HG02973 (cell line): Measurements from ENCODE around the gene LHB.
"Not testable (repeated sequence)": the region's sequence is repeated elsewhere in the genome, so short reads cannot be mapped to it uniquely, and the experiment has no call there.

Experiments
- ATAC-seq: cut with Tn5 transposase; IDR thresholded peaks from one replicate; pipeline ENCODE4 v1.9.1; 2021; ENCODE audit warnings: moderate library complexity; ENCODE audit not compliant: unreplicated experiment

The LHB gene

DNA sequence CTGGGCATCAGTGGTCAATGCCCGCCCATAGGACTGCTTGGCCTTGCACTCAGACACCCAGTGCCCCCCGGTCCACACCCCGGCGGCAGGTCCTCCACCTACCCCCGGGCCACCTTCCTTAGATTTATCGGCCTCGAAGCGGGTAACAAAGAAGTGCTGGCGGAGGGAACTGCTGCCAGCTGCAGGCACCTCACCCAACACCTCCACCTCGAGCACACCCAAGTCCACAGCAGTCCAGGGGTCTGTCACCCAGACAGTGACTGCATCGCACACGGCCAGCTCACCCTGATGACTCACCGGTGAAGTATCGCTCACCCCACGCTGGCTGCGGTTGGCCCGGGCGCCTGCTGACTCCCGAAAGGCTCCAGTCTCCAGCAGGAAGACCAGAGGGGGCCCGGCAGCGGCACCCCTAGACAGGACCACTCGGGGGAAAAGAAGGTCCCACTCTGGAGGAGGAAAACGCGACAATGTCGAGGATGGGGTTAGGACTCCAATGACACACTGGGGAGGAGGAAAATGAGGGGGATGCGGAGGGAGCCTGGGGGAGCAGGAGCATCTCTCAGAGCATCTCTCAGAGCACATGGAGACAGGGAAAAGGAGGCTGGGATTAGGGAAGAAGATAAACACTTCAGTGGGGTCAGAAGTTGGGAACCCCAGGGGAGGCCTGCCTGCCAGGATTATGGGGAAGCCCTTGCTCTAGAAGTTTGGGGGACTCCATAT, 21.8 kb upstream of the LHB start:
- not testable (repeated sequence) for ATAC-seq

DNA sequence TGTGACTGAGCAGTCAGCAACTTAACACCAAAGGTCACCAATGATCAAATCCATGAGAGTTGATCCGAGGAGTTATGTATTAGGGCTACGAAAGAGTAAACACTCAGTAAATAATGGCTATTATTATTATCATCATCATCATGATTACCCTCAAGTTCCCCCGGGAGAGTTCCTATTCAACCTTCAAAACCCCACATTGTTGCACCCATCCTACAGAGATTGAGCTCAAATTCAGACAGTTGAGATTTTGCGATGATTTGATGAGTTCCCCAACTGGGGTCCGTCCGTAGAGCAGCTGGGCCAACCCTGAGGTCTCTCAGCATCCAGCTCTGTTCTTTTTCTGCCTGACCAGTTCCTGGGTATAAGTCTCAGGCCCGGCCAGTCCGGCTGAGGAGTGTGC, 21.2 kb upstream of the LHB start:
- not testable (repeated sequence) for ATAC-seq

- not testable (repeated sequence) for ATAC-seq
These were observed 19.9 kb upstream of the LHB start, which contains the start of gene CGB1 for GRCh38 chr19:49036815-49037214. Gene CGB1 (minus strand): TSS chr19:49036895. CDS start chr19:49036711, 184 bp downstream.

GRCh38 chr19:49031642-49032301, 14.9 kb upstream of the LHB start, which contains the start of gene CGB2:
Gene CGB2 (plus strand): TSS chr19:49031890. CDS start chr19:49032096, 206 bp downstream.
- ATAC-seq: not testable (repeated sequence)

DNA sequence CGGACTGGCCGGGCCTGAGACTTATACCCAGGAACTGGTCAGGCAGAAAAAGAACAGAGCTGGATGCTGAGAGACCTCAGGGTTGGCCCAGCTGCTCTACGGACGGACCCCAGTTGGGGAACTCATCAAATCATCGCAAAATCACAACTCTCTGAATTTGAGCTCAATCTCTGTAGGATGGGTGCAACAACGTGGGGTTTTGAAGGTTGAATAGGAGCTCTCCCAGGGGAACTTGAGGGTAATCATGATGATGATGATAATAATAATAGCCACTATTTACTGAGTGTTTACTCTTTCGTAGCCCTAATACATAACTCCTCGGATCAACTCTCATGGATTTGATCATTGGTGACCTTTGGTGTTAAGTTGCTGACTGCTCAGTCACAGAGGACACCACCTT, 13.4 kb upstream of the LHB start:
- ATAC-seq: not testable (repeated sequence)

DNA sequence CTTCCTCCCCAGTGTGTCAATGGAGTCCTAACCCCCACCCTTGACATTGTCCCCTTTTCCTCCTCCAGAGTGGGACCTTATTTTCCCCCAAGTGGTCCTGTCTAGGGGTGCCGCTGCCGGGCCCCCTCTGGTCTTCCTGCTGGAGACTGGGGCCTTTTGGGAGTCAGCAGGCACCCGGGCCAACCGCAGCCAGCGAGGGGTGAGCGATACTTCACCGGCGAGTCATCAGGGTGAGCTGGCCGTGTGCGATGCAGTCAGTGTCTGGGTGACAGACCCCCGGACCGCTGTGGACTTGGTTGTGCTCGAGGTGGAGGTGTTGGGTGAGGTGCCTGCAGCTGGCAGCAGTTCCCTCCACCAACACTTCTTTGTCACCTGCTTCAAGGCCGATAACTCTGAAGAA, 12.9 kb upstream of the LHB start:
- ATAC-seq: not testable (repeated sequence)

DNA sequence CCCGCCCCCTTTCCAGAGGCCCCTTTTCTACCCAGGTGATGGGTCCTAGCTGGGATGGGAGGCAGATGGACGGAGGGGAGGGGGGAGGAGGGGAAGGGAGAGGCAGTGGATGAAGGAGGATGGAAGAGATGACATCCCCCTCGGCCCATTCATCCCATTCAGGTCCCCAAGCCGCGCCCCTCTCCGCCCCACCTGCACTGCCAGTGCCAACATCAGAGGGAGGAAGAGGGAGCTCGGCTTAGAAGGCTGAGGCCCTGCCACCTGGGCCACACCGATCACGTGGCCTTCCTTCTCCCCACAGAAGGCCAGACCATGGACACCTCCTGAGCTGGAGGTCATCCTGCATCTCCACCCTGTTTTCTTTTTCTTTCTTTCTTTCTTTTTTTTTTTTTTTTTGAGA, 11.8 kb upstream of the LHB start:
- not testable (repeated sequence) for ATAC-seq

GRCh38 chr19:49025599-49025998, 8.7 kb upstream of the LHB start:
- not testable (repeated sequence) for ATAC-seq

GRCh38 chr19:49025088-49025487, 8.2 kb upstream of the LHB start:
- not testable (repeated sequence) for ATAC-seq

- ATAC-seq: not testable (repeated sequence)
These were observed 7.3 kb upstream of the LHB start, which contains the start of gene CGB3 for GRCh38 chr19:49024233-49024632. Gene CGB3 (minus strand): TSS chr19:49024333. CDS start chr19:49023971, 362 bp downstream.

GRCh38 chr19:49022116-49022515, 5.2 kb upstream of the LHB start:
- ATAC-seq: no peak

DNA sequence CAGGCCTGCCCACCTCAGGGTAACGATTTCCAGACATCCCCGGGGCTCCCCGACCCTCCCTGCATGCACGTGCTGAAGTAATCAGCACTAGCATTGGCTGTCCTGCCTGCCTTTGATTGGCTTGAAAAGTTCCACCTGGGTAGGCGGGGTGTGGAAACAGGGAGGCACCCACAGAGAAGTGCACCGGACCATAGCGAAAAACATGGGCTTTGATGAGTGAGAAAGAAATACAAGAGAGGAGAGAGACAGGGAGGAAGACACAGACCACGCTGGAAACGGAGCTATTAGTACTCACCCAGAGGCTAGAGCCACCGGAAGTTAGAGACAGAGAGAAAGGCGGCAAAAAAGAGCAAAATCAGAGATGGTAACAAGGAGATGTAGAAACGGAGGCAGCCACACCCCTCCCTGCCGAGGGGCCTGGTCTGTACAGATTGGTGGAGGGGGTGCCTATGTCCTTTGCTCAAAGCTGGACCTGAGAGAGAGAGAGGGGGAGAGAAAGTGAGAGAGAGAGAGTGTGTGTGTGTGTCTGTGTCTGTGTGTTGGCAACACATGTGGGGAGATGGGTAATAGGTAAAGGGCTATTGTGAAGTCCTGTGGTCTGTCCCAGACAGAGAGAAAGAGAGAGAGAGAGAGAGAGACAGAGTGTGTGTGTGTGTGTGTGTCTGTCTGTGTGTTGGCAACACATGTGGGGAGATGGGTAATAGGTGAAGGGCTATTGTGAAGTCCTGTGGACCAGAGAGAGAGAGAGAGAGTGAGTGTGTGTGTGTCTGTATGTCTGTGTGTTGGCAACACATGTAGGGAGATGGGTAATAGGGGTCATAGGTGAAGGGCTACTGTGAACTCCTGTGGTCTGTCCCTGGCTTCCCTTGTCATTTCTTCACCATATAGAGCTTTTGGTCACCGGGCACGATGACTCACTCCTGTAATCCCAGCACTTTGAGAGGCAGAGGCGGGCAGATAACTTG, 4.3 kb upstream of the LHB start:
- no peak for ATAC-seq

DNA sequence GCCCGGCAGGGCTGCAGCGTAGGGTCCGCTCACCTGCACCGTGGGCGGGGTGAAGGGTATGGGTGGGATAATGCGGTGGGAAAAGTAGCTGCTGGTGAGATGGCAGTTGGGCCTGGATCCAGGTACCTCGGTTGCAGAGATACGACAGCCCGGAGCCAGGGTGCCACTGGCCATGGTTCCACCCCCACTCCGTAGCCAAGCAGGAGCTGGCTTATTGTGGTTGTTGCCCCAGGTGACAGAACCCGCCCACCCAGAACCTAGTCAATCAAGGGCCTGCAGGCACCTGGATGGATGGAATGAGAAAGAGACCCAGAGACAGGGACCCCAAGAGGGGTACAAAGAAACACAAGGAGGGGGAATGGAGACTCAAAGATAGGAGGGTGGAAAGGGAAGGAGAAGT, 3.5 kb upstream of the LHB start:
- no peak for ATAC-seq

DNA sequence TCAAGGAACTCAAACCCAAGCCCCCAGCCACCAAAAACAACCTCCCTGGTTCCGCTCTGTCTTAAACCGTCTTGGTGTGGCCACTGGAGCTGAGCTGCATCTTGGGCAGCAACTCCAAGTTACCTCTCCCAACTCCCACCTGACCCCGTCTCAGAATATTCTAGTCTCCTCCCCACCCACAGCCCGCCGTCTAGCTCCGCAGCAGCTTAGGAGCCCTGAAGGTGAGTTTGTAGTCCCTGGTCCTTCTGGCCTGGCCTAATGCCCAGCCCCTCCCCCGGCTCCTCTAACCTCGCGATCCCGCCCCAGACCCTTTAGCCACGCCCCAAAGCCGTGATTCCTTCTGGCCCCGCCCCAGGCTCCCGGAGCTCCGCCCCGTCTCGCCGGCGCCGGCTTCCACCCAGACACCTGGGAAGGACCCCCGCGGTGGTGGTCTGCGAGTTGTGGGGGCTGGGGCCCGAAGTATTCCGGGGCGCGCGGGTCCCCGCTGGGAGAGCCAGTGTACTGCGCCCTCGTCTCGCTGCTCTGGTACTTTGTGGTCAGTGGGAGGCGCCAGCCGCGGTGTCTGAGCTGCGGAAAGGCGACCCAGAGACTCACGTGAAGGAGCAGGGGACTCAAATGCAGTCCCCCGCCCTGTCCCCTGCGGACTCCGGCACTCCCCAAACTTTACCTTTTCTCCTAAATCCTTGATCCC, 2.5 kb upstream of the LHB start:
- no peak for ATAC-seq

DNA sequence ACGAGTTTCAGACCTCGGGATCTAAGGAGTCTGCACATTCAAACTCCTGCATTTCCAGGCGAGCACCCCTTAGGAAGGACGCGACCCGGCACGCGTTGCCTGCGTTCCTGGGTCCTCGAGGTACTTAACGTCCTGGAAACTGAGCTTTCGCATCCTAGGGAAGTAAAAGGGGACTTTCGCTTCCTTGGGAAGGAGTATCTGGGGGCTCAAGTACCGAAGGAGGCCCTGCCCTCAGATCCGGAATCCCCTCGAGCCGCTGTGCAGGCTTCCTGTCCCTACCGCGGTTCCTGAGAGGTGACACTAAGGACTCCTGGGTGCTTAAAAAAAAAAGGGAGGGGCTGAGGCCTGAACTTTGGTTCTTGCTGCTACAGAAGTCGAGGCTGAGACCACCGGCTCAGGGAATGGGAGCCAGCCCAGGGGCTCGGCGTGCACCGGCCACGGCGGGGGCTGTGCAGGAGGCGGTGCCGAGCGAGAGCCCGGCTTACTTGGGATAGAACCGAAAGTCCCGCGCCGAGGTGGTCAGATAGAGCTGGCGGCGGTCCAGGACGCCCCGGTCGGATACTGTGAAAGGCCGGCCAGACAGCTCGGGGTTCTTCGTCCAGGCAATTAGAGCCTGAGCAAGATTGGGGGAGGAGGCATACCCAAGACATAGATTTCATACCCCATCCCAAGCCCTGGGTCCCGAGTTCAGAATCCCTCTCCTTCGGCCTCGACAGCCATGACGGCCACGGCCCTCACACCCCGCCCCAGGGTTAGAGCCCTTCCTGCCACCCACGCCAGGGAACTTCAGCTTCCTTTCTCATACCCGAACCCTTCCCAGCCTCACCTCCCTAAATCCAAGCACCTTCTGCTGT, 1.7 kb upstream of the LHB start:
- not testable (repeated sequence) for ATAC-seq

DNA sequence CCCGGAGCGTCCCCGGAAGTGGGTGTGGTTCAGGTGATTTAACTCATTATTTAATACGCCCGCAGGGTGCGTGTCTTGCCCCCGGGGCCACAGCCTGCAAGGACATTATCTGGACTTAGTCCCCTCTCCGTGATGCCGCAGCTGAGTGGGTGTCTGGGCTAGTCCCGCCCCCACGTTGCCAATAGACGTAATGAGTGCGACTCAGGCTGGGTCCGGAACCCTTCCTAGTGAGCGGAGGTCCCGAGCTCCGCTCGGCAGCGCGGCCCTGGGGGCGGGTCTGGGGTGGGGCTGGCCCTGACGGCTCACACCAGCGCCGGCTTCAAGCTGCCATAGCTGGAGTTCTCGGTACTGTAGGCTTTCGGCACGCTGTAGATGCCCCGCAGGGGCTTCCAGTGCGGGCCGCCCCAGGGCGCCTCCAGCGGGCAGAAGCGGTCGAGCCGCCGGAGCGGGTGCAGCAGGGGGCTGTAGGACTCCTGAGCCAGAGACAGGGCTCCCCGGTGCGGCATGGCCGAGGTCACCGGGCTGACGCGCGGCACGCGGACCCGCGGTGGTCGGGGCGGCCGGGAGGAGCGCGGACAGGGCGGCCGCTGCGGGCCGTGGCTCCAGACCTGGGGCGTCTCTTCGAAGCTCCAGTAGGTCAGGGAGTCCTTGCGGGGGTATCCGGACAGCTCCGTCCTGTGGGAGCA, 918 bp upstream of the LHB start:
- no peak for ATAC-seq

- ATAC-seq: no peak
These were observed 638 bp downstream of the LHB start for GRCh38 chr19:49016067-49016839.

- no peak for ATAC-seq
These were observed 2.0 kb downstream of the LHB start for GRCh38 chr19:49014870-49015255.
